KMS-11 (cell line): ENCODE data around the gene CUEDC2.

Source experiments
- H2AFZ ChIP-seq: fragments of 200-600 bp; sonication (generic); 2 replicates; pipeline ENCODE4 v1.6.1; 2016; ENCODE audit warnings: antibody characterized with exemption, mixed run types, low read depth
- H3K27ac ChIP-seq: fragments of 200-600 bp; sonication (generic); 2 replicates; pipeline ENCODE4 v1.6.1; 2016; ENCODE audit warnings: mild to moderate bottlenecking, mixed run types
- H3K27me3 ChIP-seq: fragments of 200-600 bp; sonication (generic); 2 replicates; pipeline ENCODE4 v1.6.1; 2017; ENCODE audit warnings: mild to moderate bottlenecking, low read depth, mixed run types, moderate library complexity; ENCODE audit not compliant: insufficient read depth
- H3K36me3 ChIP-seq: fragments of 200-600 bp; sonication (generic); 2 replicates; pipeline ENCODE4 v1.6.1; 2017; ENCODE audit warnings: mild to moderate bottlenecking, mixed run types; ENCODE audit not compliant: insufficient read depth
- H3K4me1 ChIP-seq: fragments of 200-600 bp; sonication (generic); 2 replicates; pipeline ENCODE4 v1.6.1; 2016; ENCODE audit warnings: mild to moderate bottlenecking, low read depth, mixed run types; ENCODE audit not compliant: poor library complexity, severe bottlenecking
- H3K4me2 ChIP-seq: fragments of 200-600 bp; sonication (generic); 2 replicates; pipeline ENCODE4 v1.7.0; 2016; ENCODE audit warnings: mild to moderate bottlenecking, mixed run types
- H3K4me3 ChIP-seq: fragments of 200-600 bp; sonication (generic); IDR thresholded peaks from 2 replicates; pipeline ENCODE4 v1.6.1; 2017; ENCODE audit warnings: low read depth, low read length, mixed read lengths; ENCODE audit not compliant: insufficient read depth
- H3K79me2 ChIP-seq: fragments of 200-600 bp; sonication (generic); 2 replicates; pipeline ENCODE4 v1.6.1; 2016; ENCODE audit warnings: low read depth, mixed run types; ENCODE audit not compliant: insufficient read depth
- H3K9ac ChIP-seq: fragments of 200-600 bp; sonication (generic); 2 replicates; pipeline ENCODE4 v1.6.1; 2016; ENCODE audit warnings: mild to moderate bottlenecking, mixed run types
- H4K20me1 ChIP-seq: fragments of 200-600 bp; sonication (generic); 2 replicates; pipeline ENCODE4 v1.6.1; 2016; ENCODE audit warnings: mild to moderate bottlenecking, mixed run types; ENCODE audit not compliant: insufficient read depth
- TF ChIP-seq, protein P1 (sequence below): fragments of 200-600 bp; sonication (generic); conservative IDR thresholded peaks from 2 replicates; pipeline ENCODE4 v1.6.1; 2017; ENCODE audit warnings: low read depth, mild to moderate bottlenecking, antibody characterized with exemption, low read length, moderate library complexity, mixed read lengths

The CUEDC2 gene

DNA sequence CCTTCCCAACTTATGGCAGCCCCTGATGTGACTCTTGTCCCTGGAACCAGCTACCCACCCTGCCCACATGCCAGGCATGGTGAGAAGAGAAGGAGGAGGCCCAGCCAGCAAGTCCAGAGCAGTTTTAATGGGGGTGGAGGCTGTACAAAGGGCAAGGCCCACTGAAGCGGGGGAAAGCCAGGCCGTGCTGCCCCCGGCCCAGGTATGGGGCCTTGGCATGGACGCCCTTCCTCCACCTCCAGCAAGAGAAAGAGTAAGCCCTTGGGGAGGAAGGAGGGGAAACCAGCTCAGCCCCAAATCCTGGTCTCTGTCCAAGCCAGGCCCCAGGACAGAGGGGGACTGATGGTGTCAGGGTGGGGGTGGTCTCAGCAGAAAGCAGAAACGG lies 29.9 kb downstream of the CUEDC2 start:
- Histone ChIP-seq H3K27ac (no peak overlapping the region), H3K9ac (no peak overlapping the region), H2AFZ (no peak overlapping the region), H3K4me3 (no peak overlapping the region), H4K20me1 (no peaks in the 10 kb centered on the region), H3K36me3 (no peaks in the 10 kb centered on the region), H3K79me2 (peaks cover 6% of the 10 kb centered on the region), H3K4me1 (peaks cover 22% of the 10 kb centered on the region), H3K27me3 (0 out of 2 replicates have a peak, but pooled peaks cover 2% of the 10 kb centered on the region), H3K4me2 (no peak overlapping the region)
- TF ChIP-seq, protein P1, sequence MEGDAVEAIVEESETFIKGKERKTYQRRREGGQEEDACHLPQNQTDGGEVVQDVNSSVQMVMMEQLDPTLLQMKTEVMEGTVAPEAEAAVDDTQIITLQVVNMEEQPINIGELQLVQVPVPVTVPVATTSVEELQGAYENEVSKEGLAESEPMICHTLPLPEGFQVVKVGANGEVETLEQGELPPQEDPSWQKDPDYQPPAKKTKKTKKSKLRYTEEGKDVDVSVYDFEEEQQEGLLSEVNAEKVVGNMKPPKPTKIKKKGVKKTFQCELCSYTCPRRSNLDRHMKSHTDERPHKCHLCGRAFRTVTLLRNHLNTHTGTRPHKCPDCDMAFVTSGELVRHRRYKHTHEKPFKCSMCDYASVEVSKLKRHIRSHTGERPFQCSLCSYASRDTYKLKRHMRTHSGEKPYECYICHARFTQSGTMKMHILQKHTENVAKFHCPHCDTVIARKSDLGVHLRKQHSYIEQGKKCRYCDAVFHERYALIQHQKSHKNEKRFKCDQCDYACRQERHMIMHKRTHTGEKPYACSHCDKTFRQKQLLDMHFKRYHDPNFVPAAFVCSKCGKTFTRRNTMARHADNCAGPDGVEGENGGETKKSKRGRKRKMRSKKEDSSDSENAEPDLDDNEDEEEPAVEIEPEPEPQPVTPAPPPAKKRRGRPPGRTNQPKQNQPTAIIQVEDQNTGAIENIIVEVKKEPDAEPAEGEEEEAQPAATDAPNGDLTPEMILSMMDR, result no peak

DNA sequence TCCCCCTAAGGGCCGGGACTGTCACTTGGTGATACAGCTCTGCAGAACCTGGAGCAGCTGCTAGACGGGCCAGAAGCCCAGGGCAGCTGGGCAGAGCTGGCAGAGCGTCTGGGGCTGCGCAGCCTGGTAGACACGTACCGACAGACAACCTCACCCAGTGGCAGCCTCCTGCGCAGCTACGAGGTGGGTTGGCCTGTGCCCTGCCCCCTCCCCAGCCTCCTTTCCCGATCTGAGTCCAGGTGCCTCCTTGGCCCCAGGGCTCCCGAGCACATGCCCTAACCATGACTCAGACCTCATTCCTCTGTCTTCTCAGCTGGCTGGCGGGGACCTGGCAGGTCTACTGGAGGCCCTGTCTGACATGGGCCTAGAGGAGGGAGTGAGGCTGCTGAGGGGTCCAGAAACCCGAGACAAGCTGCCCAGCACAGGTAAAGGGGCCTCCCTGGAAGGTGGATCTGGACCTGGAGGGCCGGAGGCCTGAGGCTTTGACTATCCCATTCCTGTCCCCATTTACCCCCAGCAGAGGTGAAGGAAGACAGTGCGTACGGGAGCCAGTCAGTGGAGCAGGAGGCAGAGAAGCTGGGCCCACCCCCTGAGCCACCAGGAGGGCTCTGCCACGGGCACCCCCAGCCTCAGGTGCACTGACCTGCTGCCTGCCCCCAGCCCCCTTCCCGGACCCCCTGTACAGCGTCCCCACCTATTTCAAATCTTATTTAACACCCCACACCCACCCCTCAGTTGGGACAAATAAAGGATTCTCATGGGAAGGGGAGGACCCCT lies 30.5 kb downstream of the CUEDC2 start:
- Histone ChIP-seq H3K36me3 (no peaks in the 10 kb centered on the region; the same call in 1 of the 2 replicates), H2AFZ (no peak overlapping the region), H3K79me2 (peaks cover 10% of the 10 kb centered on the region), H3K4me3 (no peak overlapping the region), H3K4me1 (peaks cover 26% of the 10 kb centered on the region), H4K20me1 (no peaks in the 10 kb centered on the region), H3K4me2 (no peak overlapping the region), H3K27me3 (no peaks in the 10 kb centered on the region), H3K9ac (no peak overlapping the region), H3K27ac (no peak overlapping the region)
- TF ChIP-seq, protein P1, result no peak

DNA sequence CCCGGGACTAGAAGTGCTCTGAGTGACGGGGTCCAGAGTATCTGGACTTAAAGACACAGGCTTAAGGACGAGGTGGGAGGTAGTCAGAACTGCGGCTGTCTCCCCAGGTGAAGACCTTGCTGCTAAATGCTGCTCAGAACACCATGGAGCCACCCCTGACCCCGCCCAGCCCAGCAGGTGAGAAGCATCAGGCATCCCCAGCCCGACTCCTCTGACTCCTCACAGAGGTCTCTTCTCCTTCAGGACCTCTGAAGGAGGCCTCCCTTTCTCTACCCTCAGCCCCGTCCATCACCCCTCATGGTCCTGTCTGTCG lies 31.1 kb downstream of the CUEDC2 start:
- peaks cover 16% of the 10 kb centered on the region for H3K79me2 ChIP-seq
- H3K4me3 ChIP-seq, result no peak overlapping the region
- peaks cover 3% of the 10 kb centered on the region; the same call in 1 of the 2 replicates for H3K36me3 ChIP-seq
- no peaks in the 10 kb centered on the region for H4K20me1 ChIP-seq
- peaks cover 30% of the 10 kb centered on the region for H3K4me1 ChIP-seq
- H3K27ac ChIP-seq, result no peak overlapping the region
- no peak overlapping the region for H3K4me2 ChIP-seq
- TF ChIP-seq, protein P1, result no peak
- H3K27me3 ChIP-seq, result no peaks in the 10 kb centered on the region
- no peak overlapping the region for H3K9ac ChIP-seq
- H2AFZ ChIP-seq, result no peak overlapping the region

DNA sequence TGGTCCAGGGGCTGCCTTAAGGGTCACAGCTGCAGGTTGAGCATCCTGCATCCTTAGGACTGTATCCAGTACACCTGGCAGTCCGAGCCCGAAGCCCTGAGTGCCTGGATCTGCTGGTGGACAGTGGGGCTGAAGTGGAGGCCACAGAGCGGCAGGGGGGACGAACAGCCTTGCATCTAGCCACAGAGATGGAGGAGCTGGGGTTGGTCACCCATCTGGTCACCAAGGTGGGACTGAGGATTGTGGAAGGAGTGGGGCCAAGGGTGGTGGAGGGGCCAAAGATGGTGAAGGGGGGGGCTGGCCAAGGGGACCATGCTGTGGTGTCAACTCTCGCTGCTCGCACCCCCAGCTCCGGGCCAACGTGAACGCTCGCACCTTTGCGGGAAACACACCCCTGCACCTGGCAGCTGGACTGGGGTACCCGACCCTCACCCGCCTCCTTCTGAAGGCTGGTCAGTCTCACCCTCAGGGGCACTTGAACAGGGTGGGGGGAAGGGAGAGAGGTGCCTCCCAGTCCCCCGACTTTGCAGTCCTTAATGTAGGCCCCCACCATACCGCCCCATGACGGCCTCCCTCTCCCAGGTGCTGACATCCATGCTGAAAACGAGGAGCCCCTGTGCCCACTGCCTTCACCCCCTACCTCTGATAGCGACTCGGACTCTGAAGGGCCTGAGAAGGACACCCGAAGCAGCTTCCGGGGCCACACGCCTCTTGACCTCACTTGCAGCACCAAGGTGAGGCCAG lies 31.6 kb downstream of the CUEDC2 start:
- Histone ChIP-seq H3K27me3 (no peaks in the 10 kb centered on the region), H3K4me1 (peaks cover 30% of the 10 kb centered on the region), H4K20me1 (no peaks in the 10 kb centered on the region), H2AFZ (no peak overlapping the region), H3K27ac (no peak overlapping the region), H3K79me2 (peaks cover 22% of the 10 kb centered on the region), H3K36me3 (peaks cover 3% of the 10 kb centered on the region; the same call in 1 of the 2 replicates), H3K9ac (no peak overlapping the region), H3K4me3 (no peak overlapping the region), H3K4me2 (no peak overlapping the region)
- TF ChIP-seq, protein P1, result no peak
